ENCODE measurements around the gene DNM3. TPM values are rescaled to one million over a fixed set of nuclear protein-coding genes. Genes with fewer than 3 reads are reported as not detected.
A peak's percentile ranks its signal among the peaks of the same experiment; 100 is the strongest.

DNM3 gene
- polyA plus RNA-seq, 1 donor (not counting 4 experiments of a cell fraction or from before 2014, with no cell fraction given) = 2.0 TPM

DNA sequence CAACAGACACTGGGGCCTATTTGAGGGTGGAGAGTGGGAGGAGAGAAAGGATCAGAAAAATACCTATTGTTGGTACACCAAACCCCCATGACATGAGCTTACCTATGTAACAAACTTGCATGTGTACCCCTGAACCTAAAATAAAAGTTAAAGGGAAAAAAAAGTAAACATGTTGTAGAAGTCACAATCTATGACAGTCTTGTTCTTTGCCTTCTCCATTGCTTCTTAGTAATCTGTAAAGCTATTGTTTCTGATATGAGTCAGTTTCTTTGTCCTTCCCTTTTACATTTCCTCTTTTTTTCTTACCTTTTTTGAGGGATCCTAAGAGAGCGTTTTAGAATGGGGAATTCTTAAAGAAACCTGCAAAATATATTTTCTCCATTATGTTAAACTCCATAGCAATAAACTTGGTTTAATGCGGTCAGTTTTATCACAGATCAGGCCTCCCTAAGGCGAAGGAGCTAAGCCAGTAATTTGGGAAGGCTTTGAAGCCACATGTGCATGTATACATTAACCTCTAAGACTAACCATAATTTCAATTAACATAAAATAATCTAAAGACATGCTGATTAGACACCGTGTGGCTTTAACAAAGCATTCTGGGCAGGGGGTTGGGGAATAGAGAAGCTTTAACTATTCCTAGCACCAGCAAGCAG lies 501.4 kb downstream of the DNM3 start:
- no peak overlapping the region for H3K4me3 ChIP-seq (ENCODE audit: control insufficient read depth in 2 of 3, extremely low read depth in 1 of 3, insufficient read depth in 2 of 3, low read depth in 1 of 3, low read length in 3 of 3)
- H3K4me1 ChIP-seq (ENCODE audit: control insufficient read depth, extremely low read depth, insufficient read depth, low read length) = peaks cover 20% of the 10 kb centered on the region
- FAIRE-seq (peak; percentile 53), DNase-seq (ENCODE audit: low read depth, low spot score) (no peak)
- peak overlapping the region; percentile 11 for H2AFZ ChIP-seq (ENCODE audit: control insufficient read depth, low read length)
- H3K27me3 ChIP-seq (ENCODE audit: control insufficient read depth, extremely low read depth, insufficient read depth, low read length) = no peaks in the 10 kb centered on the region
- TF ChIP-seq EZH2 (IDR thresholded peaks at IDR 0.05; ENCODE audit: low read length) = no peak
- TF ChIP-seq, protein P1, sequence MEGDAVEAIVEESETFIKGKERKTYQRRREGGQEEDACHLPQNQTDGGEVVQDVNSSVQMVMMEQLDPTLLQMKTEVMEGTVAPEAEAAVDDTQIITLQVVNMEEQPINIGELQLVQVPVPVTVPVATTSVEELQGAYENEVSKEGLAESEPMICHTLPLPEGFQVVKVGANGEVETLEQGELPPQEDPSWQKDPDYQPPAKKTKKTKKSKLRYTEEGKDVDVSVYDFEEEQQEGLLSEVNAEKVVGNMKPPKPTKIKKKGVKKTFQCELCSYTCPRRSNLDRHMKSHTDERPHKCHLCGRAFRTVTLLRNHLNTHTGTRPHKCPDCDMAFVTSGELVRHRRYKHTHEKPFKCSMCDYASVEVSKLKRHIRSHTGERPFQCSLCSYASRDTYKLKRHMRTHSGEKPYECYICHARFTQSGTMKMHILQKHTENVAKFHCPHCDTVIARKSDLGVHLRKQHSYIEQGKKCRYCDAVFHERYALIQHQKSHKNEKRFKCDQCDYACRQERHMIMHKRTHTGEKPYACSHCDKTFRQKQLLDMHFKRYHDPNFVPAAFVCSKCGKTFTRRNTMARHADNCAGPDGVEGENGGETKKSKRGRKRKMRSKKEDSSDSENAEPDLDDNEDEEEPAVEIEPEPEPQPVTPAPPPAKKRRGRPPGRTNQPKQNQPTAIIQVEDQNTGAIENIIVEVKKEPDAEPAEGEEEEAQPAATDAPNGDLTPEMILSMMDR (optimal IDR thresholded peaks at IDR 0.05 in 1 of 3, IDR thresholded peaks at IDR 0.05 in 1 of 3, conservative IDR thresholded peaks at IDR 0.05 in 1 of 3; ENCODE audit: extremely low read depth in 1 of 3, insufficient read depth in 2 of 3, low read length in 3 of 3) = no peak
- H3K79me2 ChIP-seq (ENCODE audit: control insufficient read depth, insufficient read depth, low read length) = no peaks in the 10 kb centered on the region
- no peaks in the 10 kb centered on the region for H3K9me3 ChIP-seq (ENCODE audit: control insufficient read depth, low read depth, low read length)
- dilution Hi-C loops (cut with MboI; ENCODE audit: extremely low pct_ligation_motif_present, low sequenced_read_pairs) = no loop called here
- peak overlapping the region; percentile 61 for H3K4me2 ChIP-seq (ENCODE audit: control insufficient read depth, extremely low read depth, insufficient read depth, low read depth, low read length)
- no peaks in the 10 kb centered on the region for H3K36me3 ChIP-seq (ENCODE audit: control insufficient read depth in 2 of 2, extremely low read depth in 1 of 2, insufficient read depth in 2 of 2, low read length in 2 of 2)
- H3K9ac ChIP-seq (ENCODE audit: control insufficient read depth, extremely low read depth, insufficient read depth, low read length) = no peak overlapping the region
- no peaks in the 10 kb centered on the region for H4K20me1 ChIP-seq (ENCODE audit: control insufficient read depth, extremely low read depth, insufficient read depth, low read length)
- no peaks in the 10 kb centered on the region for H3K9me1 ChIP-seq (ENCODE audit: control insufficient read depth, extremely low read depth, insufficient read depth, low read length)
- H3K27ac ChIP-seq (ENCODE audit: control insufficient read depth, insufficient read depth, low read length) = peak overlapping the region; percentile 45

- H3K4me1 ChIP-seq (ENCODE audit: control insufficient read depth, extremely low read depth, insufficient read depth, low read length) = peaks cover 20% of the 10 kb centered on the region
- H3K4me2 ChIP-seq (ENCODE audit: control insufficient read depth, extremely low read depth, insufficient read depth, low read depth, low read length) = peak overlapping the region; percentile 61
- TF ChIP-seq, protein P1 (optimal IDR thresholded peaks at IDR 0.05 in 1 of 3, IDR thresholded peaks at IDR 0.05 in 1 of 3, conservative IDR thresholded peaks at IDR 0.05 in 1 of 3; ENCODE audit: extremely low read depth in 1 of 3, insufficient read depth in 2 of 3, low read length in 3 of 3) = no peak
- no peak for TF ChIP-seq EZH2 (IDR thresholded peaks at IDR 0.05; ENCODE audit: low read length)
- peak overlapping the region; percentile 45 for H3K27ac ChIP-seq (ENCODE audit: control insufficient read depth, insufficient read depth, low read length)
- H4K20me1 ChIP-seq (ENCODE audit: control insufficient read depth, extremely low read depth, insufficient read depth, low read length) = no peaks in the 10 kb centered on the region
- dilution Hi-C loops (cut with MboI; ENCODE audit: extremely low pct_ligation_motif_present, low sequenced_read_pairs) = no loop called here
- H3K9ac ChIP-seq (ENCODE audit: control insufficient read depth, extremely low read depth, insufficient read depth, low read length) = peak overlapping the region; percentile 29
- peak overlapping the region; percentile 60 for H2AFZ ChIP-seq (ENCODE audit: control insufficient read depth, low read length)
- H3K9me1 ChIP-seq (ENCODE audit: control insufficient read depth, extremely low read depth, insufficient read depth, low read length) = no peaks in the 10 kb centered on the region
- peak overlapping the region in 2 of 3 experiments; percentile 16 to 32 for H3K4me3 ChIP-seq (ENCODE audit: control insufficient read depth in 2 of 3, extremely low read depth in 1 of 3, insufficient read depth in 2 of 3, low read depth in 1 of 3, low read length in 3 of 3)
- no peaks in the 10 kb centered on the region for H3K27me3 ChIP-seq (ENCODE audit: control insufficient read depth, extremely low read depth, insufficient read depth, low read length)
- no peaks in the 10 kb centered on the region for H3K36me3 ChIP-seq (ENCODE audit: control insufficient read depth in 2 of 2, extremely low read depth in 1 of 2, insufficient read depth in 2 of 2, low read length in 2 of 2)
- DNase-seq (ENCODE audit: low read depth, low spot score) (no peak), FAIRE-seq (peak; percentile 49)
- no peaks in the 10 kb centered on the region for H3K79me2 ChIP-seq (ENCODE audit: control insufficient read depth, insufficient read depth, low read length)
- no peaks in the 10 kb centered on the region for H3K9me3 ChIP-seq (ENCODE audit: control insufficient read depth, low read depth, low read length)
Observed at GRCh38 chr1:172343240-172344160, 502.2 kb downstream of the DNM3 start.
